Right atrium auricular region (tissue), 2 donors: ENCODE results near the gene GLOD4. TPM values are rescaled to one million over a fixed set of nuclear protein-coding genes. Genes with fewer than 3 reads are reported as not detected.
"Not testable (repeated sequence)": the region's sequence is repeated elsewhere in the genome, so short reads cannot be mapped to it uniquely, and the experiment has no call there.

Experiments
- DNase-seq: peaks from one replicate; pipeline ENCODE4 v3.0.0-alpha.2; 2019; ENCODE audit warnings: low spot score
- H3K27ac ChIP-seq, 2 donors: fragments of 200-600 bp; sonication (generic); 1 replicate in 1 of 2; 2 replicates in 1 of 2; pipeline ENCODE4 v1.5.1; 2016 to 2019
- H3K27me3 ChIP-seq, 2 donors: fragments of 200-600 bp; sonication (generic); one replicate each; pipeline versions ENCODE4 v1.5.1 to v1.6.0; 2017 to 2019
- H3K36me3 ChIP-seq: fragments of 200-600 bp; sonication (generic); one replicate; pipeline ENCODE4 v1.5.1; 2016
- H3K4me1 ChIP-seq, 2 donors: fragments of 200-600 bp; sonication (generic); one replicate each; pipeline versions ENCODE4 v1.5.1 to v1.6.0; 2017 to 2019
- H3K4me3 ChIP-seq, 2 donors: fragments of 200-600 bp; sonication (generic); 1 replicate in 1 of 2; 2 replicates in 1 of 2; pipeline ENCODE4 v1.5.1; 2017 to 2019; ENCODE audit warnings: mild to moderate bottlenecking in 1 of 2, moderate library complexity in 1 of 2
- H3K9me3 ChIP-seq, 2 donors: fragments of 200-600 bp; sonication (generic); one replicate each; pipeline ENCODE4 v1.5.1; 2019
- total RNA-seq, 2 donors: library from RNA; depleted of rRNA; stranded (reverse); fragments of >200 nt; gene quantifications; one replicate each; pipeline ENCODE4 v1.1.0, GENCODE V29; 2016
- TF ChIP-seq, protein P1 (sequence below), 2 donors: fragments of 200-600 bp; sonication (generic); IDR thresholded peaks; one replicate each; pipeline ENCODE4 v1.5.1; 2019; ENCODE audit warnings: antibody characterized with exemption in 2 of 2

GLOD4 gene
- total RNA-seq, 2 donors from 2014 or later: 37.3 to 49.5 TPM

DNA sequence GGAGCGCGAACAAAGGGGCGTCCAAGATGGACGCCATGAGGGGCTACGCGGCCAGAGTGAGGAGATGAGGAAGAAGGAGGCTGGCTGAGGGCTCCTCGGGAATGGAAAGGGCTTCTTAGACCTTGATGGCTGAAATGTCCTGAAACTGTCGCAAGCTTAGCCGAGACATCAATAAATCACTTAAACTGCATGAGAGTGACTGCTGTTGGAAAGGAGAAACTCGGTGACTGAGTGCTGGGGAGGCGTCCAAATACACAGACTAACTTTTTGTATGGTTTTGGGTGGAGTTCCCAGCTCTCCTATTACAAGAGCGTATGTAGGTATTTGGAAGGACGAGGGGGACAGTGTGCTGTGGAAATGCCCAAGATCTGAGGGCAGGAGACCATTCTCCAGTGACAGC is 28.7 kb downstream of the GLOD4 start:
- Histone ChIP-seq H3K36me3 (peaks cover 11% of the 10 kb centered on the region), H3K4me3 (no peak overlapping the region), H3K27me3 (no peaks in the 10 kb centered on the region), H3K9me3 (no peaks in the 10 kb centered on the region), H3K4me1 (peaks cover 0 to 33% of the 10 kb centered on the region in 2 donors), H3K27ac (peak overlapping the region in 1 of 2 donors; percentile 88)
- DNase-seq: no peak
- TF ChIP-seq, protein P1, sequence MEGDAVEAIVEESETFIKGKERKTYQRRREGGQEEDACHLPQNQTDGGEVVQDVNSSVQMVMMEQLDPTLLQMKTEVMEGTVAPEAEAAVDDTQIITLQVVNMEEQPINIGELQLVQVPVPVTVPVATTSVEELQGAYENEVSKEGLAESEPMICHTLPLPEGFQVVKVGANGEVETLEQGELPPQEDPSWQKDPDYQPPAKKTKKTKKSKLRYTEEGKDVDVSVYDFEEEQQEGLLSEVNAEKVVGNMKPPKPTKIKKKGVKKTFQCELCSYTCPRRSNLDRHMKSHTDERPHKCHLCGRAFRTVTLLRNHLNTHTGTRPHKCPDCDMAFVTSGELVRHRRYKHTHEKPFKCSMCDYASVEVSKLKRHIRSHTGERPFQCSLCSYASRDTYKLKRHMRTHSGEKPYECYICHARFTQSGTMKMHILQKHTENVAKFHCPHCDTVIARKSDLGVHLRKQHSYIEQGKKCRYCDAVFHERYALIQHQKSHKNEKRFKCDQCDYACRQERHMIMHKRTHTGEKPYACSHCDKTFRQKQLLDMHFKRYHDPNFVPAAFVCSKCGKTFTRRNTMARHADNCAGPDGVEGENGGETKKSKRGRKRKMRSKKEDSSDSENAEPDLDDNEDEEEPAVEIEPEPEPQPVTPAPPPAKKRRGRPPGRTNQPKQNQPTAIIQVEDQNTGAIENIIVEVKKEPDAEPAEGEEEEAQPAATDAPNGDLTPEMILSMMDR (IDR thresholded peaks at IDR 0.05): no peak

- peak overlapping the region; percentile 91 to 96 for H3K27ac ChIP-seq
- peak overlapping the region; percentile 86 to 95 for H3K4me3 ChIP-seq
- no peaks in the 10 kb centered on the region for H3K9me3 ChIP-seq
- H3K27me3 ChIP-seq: no peaks in the 10 kb centered on the region
- TF ChIP-seq, protein P1 (IDR thresholded peaks at IDR 0.05): no peak
- DNase-seq: peak; percentile 75
- peaks cover 10% of the 10 kb centered on the region for H3K36me3 ChIP-seq
- peaks cover 0 to 33% of the 10 kb centered on the region in 2 donors for H3K4me1 ChIP-seq
These were observed 29.4 kb downstream of the GLOD4 start for GRCh38 chr17:752620-753219.

- Histone ChIP-seq H3K4me1 (peaks cover 0 to 33% of the 10 kb centered on the region in 2 donors), H3K27ac (peak within 1 kb of the TSS; percentile 91 to 96), H3K36me3 (peaks cover 10% of the 10 kb centered on the region), H3K9me3 (no peaks in the 10 kb centered on the region), H3K27me3 (no peaks in the 10 kb centered on the region), H3K4me3 (peak within 1 kb of the TSS; percentile 86 to 95)
- DNase-seq: peak; percentile 91
- TF ChIP-seq, protein P1 (IDR thresholded peaks at IDR 0.05): peak; percentile 89 to 96
These were observed 30.0 kb downstream of the GLOD4 start, which contains the start of gene GEMIN4 for GRCh38 chr17:752002-752619. Gene GEMIN4, minus strand, starts transcription at chr17:752264. Its CDS starts 122 bp downstream, at chr17:752142.

DNA sequence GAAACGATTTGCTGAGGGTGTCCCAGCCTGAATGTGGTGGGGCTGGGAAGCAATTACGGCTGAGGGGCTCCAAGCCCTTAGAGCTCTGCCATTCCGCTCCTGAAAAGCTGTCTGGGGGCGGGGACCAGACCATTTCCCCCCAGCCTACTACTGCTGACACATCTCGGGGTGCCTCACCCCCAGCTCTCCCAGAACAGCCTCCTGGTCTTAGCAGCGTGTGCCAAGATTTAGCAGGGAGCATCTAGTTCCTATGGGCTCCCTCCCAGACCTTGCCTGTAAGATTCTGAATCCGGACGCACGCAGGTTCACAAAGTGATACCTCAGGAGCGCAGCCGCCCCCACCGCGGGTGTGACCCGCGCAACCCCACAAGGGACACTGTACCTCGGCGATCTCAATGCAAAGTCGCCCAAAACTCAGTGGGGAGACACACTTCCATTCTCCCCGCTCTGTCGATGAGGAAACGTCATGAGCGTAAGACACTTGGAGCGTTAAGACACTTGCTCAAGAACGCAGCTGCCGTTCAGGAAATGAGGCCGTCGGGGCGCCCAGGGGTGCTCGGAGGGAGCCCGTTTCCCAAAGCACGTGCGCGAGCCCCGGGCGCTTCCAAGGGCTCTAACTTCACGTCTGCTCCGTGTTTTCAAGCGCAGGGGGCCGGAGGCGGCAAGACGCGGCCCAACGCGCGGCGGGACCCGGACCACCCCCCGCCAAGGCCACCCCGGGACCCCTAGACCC is 30.6 kb downstream of the GLOD4 start:
- DNase-seq: no peak

GRCh38 chr17:750431-751037 is 31.5 kb downstream of the GLOD4 start:
- peaks cover 0 to 23% of the 10 kb centered on the region in 2 donors for H3K4me1 ChIP-seq
- H3K9me3 ChIP-seq: no peaks in the 10 kb centered on the region
- TF ChIP-seq, protein P1 (IDR thresholded peaks at IDR 0.05): no peak
- no peak overlapping the region for H3K27ac ChIP-seq
- peaks cover 23% of the 10 kb centered on the region for H3K36me3 ChIP-seq
- no peaks in the 10 kb centered on the region for H3K27me3 ChIP-seq
- H3K4me3 ChIP-seq: peak overlapping the region in 1 of 2 donors; percentile 86
- no peak for DNase-seq

More for the DNA sequence above, 30.6 kb downstream of the GLOD4 start:
- Histone ChIP-seq H3K36me3 (peaks cover 14% of the 10 kb centered on the region), H3K4me1 (peaks cover 0 to 32% of the 10 kb centered on the region in 2 donors), H3K27ac (peak overlapping the region; percentile 91 to 96), H3K27me3 (no peaks in the 10 kb centered on the region), H3K9me3 (no peaks in the 10 kb centered on the region), H3K4me3 (peak overlapping the region; percentile 86 to 95)
- TF ChIP-seq, protein P1 (IDR thresholded peaks at IDR 0.05): no peak

DNA sequence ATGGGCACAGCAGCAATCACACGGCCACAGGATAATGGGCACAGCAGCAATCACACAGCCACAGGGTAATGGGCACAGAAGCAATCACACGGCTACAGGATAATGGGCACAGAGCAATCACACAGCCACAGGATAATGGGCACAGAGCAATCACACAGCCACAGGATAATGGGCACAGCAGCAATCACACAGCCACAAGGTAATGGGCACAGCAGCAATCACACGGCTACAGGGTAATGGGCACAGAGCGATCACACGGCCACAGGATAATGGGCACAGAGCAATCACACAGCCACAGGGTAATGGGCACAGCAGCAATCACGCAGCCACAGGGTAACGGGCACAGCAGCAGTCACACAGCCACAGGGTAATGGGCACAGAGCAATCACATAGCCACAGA is 32.7 kb downstream of the GLOD4 start:
- Histone ChIP-seq H3K4me1 (peaks cover 0 to 22% of the 10 kb centered on the region in 2 donors), H3K36me3 (peaks cover 35% of the 10 kb centered on the region)
- not testable (repeated sequence) for H3K4me3 ChIP-seq, H3K27me3 ChIP-seq, H3K9me3 ChIP-seq, H3K27ac ChIP-seq, DNase-seq

DNA sequence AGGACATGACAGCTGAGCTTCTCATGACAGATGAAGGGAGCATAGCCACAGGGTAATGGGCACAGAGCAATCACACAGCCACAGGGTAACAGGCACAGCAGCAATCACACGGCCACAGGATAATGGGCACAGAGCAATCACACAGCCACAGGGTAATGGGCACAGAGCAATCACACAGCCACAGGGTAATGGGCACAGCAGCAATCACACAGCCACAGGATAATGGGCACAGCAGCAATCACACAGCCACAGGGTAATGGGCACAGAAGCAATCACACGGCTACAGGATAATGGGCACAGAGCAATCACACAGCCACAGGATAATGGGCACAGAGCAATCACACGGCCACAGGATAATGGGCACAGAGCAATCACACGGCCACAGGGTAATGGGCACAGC is 33.5 kb downstream of the GLOD4 start:
- not testable (repeated sequence) for H3K27ac ChIP-seq, H3K4me3 ChIP-seq, H3K9me3 ChIP-seq, H3K27me3 ChIP-seq, DNase-seq
- H3K36me3 ChIP-seq: peaks cover 43% of the 10 kb centered on the region
- peaks cover 0 to 22% of the 10 kb centered on the region in 2 donors for H3K4me1 ChIP-seq
